Activated gamma-delta T cell treated with Interleukin-2 at 50 U/mL for 16 hours (primary cell): Measurements from ENCODE around the gene EVI5L.

Source experiments
- DNase-seq: peaks from one replicate; pipeline ENCODE4 v3.0.0-alpha.2; 2020

The EVI5L gene

GRCh38 chr19:7818806-7819205 is 11.2 kb upstream of the EVI5L start:
- no peak for DNase-seq

DNA sequence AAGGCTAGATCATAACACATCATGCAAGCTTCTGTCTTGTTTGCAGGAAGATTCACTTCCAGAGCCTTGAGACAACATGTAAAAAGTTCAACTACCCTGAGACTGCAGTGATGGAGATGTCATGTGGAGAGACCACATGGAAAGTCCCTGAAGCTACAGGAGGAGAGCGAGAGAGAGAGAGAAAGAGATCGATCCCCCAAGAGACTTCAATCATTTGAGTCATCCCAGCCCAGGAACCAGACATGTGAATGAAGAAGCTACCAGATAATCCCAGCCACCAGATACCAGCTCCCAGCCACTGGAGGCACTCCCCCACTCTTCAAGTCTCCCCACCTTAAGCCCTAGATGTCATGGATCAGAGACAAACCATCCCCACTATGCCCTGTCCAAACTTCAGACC is 10.7 kb upstream of the EVI5L start:
- DNase-seq: no peak

DNA sequence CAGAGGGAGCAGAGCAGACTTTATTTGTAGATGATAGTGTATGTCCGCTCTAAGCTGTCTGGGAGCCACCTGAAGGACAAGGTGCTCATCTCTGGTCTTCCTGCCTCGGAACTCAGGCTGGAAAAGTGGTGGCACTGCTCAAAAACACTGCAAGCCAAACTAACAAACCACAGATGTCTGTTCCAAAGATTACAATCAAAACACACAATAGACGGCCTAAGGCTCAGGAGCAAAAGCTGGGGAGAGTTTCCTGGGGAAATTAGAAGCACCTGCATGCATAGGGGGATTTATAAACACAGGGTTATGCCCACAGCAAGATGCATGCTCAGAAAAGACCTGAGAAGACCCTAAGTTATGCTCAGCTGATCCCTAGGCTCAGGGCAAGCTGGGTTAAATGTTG is 9.4 kb upstream of the EVI5L start:
- no peak for DNase-seq

DNA sequence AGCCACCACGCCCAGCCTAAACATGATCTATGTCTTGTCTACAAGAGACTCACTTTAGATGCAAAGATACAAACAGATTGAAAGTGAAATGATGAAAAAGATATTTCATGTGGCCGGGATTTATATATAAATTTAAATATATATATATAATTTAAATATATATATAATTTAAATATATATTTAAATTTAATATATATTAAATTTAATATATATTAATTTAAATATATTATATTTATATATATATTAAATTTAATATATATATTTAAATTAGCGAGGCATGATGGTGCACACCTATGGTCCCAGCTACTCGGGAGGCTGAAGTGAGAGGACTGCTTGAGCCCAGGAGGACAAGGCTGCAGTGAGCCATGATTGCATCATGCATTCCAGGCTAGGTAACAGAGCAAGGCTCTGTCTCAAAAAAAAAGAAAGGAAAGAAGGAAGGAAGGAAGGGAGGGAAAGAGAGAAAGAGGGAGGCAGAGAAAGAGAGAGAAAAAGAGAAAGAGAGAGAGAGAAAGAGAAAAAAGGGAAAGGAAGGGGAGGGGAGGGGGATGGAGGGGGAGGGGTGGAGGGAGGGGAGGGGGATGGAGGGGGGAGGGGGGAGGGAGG is 7.0 kb upstream of the EVI5L start:
- DNase-seq: no peak

DNA sequence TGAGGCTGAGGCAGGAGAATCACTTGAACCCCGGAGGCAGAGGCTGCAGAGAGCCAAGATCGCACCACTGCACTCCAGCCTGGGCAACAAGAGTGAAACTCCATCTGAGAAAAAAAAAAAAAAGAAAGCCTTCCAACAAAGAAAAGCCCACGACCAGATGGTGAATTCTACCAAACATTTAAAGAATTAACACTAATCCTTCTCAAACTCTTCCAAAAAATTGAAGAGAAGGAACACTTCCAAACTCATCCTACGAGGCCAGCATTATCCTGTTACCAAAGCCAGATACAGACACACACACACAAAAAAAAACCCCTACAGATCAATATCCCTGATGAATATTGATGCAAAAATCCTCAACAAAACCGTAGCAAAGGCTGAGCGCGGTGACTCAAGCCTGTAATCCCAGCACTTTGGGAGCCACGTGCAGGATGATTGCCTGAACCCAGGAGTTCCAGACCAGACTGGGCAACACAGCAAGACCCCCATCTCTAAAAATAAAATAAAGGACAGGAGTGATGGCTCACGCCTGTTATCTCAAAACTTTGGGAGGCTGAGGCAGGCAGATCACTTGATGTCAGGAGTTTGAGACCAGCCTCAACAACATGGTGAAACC is 6.2 kb upstream of the EVI5L start:
- no peak for DNase-seq

DNA sequence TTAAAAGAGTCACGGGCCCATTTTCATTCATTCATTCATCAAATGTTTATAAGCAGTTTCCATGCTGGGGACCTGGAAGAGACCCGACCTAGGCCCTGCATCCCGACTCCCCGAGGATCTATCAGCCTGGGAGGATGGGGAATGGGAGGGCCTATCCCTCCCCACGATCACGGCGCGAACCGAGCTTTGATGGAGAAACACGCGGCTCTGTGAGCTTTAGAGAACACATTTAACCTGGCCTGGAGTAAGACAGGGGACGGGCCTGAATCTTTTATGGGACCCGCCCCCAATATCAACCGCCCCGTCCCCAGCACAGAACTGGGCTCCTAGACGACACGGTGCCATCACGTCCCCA is 875 bp upstream of the EVI5L start:
- no peak for DNase-seq

DNA sequence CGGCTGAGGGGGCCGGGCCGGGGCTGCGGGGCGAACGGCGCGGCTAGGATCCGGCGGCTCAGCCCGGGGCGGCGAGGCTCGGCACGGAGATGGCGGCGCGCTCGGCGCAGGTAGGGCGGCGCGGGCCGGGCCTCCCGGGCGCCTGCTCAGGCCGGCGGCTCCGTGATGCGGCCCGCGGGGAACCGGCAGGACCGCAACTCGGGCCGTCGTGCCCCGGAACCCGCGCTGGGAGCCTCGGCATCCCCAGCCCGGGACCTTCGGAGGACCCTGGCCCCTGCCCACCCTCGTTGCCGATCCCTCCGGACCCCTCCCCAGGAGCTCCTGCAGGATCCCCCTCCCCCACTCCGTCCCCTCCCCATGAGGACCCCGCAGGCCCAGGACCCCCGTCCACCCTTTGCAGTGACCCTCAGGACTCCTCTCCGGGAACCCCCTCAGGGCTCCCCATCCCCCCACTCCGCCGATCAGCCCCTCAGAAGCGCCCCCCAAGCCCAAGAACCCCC is 304 bp downstream of the EVI5L start:
- no peak for DNase-seq

DNA sequence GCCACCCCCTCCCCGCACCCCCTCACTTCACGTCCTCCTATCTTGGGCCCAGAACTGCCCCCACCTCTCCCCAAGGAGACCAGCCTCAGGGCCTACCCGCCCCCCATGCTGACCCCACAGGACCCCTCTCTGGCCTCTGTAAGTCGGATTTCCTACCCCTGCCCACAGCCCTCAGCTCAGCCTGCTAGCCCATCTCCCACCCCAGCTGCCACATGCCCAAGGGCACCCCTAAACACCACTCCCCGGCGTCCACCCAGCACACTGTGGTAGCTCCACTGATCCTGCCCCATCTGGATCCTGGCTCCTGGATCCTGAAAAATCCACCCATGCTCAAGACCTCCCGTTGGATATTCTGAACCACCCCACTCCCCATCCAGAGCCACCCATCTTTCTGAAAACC is 805 bp downstream of the EVI5L start:
- no peak for DNase-seq

GRCh38 chr19:7831452-7831851 is 1.4 kb downstream of the EVI5L start:
- DNase-seq: no peak

DNA sequence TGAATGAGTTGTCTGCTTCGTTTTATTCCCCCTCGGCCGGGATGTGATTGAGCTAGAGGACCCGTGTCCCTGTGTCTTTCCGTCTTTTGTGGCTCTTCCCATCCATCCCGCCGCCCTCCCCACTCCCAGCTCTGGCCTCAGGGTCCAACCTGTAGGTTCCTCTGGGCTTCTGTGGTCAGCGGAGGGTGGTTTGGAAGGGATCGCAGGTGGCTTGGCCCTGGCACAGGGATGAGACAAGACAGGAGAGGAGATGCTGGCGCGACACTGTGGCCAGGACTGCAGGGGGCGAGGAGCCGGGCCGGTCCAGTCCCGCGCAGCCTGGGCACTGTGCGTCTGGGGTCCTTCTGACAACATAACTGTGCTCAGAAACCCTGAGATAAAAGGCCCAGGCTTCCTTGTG is 2.0 kb downstream of the EVI5L start:
- no peak for DNase-seq

DNA sequence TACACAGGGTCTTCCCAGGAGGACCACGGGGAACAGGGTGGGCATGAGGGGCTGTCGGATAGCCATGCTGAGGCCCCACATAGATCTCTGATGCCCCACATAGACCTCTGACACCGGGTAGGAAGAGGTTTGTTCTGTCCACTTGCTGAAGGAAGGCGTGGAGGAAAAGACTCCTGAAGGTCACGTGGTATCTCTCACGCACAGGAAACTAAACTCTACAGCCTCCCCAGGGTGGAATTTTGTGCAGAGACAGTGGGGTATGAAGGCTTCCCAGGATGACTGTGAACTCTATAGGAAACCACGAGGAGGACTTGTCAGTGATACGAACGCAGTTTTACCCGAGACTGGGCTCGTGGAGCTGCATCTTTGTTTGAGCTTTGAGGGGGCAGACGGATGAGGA is 2.8 kb downstream of the EVI5L start:
- DNase-seq: no peak

GRCh38 chr19:7833225-7834099 is 3.4 kb downstream of the EVI5L start:
- no peak for DNase-seq

DNA sequence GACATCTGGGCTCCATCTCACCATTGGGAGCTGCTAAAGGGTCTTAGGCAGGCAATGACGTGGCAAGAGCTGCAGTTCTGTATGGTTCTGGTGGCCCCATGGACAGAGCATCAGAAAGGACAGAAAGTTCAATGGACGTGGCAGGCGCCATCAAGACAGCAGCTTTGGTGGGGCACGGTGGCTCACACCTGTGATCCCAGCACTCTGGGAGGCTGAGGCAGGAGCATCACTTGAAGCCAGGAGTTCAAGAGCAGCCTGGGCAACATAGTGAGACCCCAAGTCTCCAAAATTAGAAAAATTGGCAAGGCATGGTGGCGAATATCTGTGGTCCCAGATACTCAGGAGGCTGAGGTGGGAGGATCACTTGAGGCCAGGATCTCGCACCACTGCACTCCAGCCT is 9.5 kb downstream of the EVI5L start:
- no peak for DNase-seq

GRCh38 chr19:7840629-7841028 is 10.6 kb downstream of the EVI5L start:
- DNase-seq: no peak

DNA sequence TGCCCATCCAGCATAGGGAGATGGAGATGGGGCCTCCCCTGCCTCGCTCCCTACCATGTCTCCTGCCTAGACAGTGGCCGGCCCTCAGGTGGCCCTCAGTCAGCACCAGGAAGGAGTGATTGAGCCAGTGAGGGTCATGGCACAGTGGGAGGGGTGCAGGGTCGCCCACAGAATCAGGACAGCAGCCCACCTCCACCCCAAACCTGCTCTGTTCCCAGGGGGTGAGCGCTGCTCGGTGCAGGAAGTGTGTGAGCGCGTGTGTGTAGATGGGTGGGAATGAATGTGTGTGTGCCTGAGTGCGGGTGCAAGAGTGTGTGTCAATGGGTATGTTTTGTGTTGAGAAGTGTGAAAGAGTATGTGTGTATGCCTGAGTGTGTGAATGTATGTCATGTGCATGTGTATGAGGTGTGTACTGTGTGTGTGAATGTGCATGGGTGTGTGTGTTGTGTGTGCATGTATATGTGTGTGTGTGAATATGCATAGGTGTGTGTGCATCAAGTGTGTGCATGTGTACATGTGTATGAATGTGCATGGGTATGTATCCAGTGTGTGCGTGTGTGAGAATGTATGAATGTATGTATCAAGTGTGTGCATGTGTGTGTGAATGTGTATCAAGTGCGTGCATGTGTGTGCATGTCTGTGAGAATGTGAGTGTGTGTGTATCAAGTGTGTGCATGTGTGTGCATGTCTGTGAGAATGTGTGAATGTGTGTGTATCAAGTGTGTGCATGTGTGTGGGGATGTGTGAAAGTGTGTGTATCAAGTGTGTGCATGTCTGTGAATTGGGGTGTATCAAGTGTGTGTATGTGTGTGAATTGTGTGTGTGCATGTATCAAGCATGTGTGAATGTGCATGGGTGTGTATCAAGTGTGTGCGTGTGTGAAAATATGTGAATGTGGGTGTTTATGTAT is 12.0 kb downstream of the EVI5L start:
- no peak for DNase-seq

DNA sequence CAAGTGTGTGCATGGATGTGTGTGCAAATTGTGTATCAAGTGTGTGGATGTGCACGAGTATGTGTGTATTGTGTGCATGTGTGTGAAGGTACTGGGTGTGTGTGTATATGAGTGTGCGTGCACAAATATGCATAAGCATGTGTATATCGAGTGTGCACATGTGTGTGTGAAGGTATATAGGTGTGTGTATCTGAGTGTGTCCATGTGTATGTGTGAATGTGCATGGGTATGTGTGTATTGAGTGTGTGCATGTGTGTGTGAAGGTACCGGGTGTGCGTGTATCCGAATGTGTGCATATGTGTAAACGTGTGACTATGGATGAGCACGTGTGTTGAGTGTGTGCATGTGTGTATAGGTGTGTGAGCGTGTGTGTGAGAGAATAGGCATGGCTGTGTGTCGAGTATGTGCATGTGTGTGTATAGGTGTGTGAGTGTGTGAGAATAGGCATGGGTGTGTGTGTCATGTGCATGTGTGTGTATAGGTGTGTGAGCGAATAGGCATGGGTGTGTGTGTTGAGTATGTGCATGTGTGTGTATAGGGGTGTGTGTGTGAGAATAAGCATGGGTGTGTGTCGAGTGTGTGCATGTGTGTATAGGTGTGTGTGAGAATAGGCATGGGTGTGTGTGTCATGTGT is 12.8 kb downstream of the EVI5L start:
- DNase-seq: no peak

- no peak for DNase-seq
Observed at GRCh38 chr19:7843521-7843920, 13.5 kb downstream of the EVI5L start.

- DNase-seq: no peak
Observed at GRCh38 chr19:7844405-7844804, 14.4 kb downstream of the EVI5L start.

- DNase-seq: no peak
Observed at GRCh38 chr19:7844951-7845350, 14.9 kb downstream of the EVI5L start.

DNA sequence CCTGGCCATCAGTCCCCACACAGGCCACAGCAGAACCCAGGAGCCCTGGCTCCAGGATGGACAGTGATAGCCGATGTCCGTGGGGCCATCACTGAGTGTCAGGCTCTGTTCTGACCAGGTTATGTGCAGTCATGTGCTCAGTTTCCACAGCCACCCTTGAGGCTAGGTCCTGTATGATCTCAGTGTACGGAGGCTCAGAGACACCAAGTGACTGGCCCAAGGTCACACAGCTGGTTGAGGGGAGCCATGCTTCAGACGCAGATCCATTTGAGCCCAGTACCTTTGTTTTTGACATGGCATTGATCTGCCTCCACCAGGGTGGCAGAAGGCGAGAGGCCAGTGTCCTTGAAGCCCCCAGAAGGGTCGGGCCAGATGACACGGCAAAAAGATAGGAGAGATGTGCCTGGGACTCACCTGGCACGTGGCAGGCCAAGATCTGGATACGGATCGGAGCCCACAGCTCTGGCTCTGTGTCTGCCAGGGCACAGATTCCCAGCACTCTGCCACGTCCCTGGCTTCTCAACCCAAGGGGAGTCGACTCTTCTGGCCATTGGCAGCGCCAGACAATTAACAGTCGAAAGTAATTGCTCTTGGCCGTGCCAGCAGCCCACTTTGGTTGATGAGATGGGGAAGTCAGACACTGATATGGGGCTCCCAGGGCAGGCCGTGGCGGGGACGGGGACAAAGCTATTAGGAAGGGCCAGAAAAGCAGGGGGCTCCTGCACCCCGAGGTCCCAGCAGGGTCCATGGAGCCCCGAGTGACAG is 15.6 kb downstream of the EVI5L start:
- no peak for DNase-seq

DNA sequence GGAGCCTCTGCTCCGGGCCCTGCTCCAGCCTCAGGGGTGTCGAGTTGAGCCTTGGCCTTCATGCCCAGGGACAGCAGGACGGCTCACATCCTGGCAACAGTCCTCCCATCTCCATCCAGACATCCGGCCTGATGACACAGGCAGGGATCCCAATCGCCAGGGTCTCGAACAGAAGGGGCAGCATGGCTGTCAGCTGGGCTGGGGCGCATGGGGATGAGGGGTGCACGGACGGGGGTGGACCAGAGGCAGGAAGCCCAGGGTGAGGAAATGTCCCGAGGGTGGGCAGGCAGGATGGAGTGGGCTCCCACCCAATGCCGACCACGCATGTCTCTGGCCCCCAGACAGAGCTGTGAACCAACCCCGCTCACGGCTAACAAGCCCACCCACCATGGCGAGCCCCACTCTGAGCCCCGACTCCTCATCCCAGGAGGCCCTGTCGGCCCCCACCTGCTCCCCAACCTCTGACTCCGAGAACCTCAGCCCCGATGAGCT is 16.2 kb downstream of the EVI5L start:
- DNase-seq: no peak

DNA sequence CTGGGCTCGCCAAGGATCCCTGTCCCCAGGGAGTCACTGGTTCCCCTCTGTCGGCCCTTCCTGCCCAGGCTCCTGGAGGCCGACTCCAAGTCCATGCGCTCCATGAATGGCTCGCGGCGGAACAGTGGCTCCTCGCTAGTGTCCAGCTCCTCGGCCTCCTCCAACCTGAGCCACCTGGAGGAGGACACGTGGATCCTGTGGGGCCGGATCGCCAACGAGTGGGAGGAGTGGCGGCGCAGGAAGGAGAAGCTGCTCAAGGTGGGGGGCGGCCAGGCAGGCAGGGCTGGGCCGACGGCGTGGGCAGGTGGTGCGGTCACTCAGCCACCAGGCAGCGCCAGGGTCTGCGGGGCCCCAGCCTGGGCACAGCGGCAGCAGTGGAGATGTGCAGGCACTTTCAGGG is 17.6 kb downstream of the EVI5L start:
- DNase-seq: no peak
